ENCODE results near the gene S100A10. TPM values are rescaled to one million over a fixed set of nuclear protein-coding genes. Genes with fewer than 3 reads are reported as not detected.

S100A10 gene
- 2,226 to 2,594 TPM (median 2,422 TPM) in 5 replicates for total RNA-seq (2022; extraction: Qiagen RNA extraction)

DNA sequence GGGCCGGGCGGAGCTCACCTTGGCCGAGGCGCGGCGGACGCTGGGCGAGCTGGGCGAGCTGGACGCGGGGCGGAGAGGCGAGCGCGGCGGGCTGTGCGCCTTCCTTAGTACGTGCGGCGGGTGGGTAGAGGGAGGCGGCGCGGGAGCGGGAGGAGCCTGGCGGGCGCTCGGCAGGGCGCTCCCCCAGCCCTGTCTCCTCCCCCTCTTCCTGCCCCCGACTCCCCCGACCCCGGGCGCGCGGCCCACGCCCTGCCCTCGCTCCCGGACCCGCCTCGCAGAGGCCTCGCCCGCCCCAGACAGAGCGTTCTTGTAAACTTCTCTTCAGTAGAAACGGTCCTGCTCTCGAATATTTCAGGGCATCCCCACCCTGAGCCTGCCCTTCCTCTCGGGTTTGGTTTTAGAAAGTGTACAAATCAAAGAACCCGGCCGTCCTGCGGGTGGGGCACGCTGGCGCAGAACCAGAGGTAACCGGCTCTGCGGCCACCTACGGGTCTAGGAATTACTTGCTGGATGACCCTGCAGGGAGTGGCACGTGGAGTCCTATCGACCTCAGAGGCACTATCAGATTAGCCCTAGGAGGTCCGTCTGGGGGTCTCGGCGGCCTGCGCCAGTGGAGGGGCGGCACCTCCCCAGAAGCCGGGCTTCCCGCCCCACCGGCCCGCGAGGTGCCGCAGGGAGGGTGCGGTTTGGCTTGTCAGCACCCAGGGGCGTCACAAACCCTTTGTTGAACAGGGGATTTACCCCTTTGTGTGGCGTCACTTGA, at the start of gene S100A10:
TSS of gene S100A10 (minus strand) at position 126 of the 763 bp plus-strand sequence. CDS start 7,629 bp downstream, outside the sequence.

GRCh38 chr1:152036267-152037216, 42.9 kb upstream of the S100A10 start, which contains the start of gene S100A11:
Gene S100A11 (minus strand): TSS chr1:152037004. CDS start chr1:152036915, 89 bp downstream.

Other genes with a start within 250 kb of the S100A10 start
- gene MRPL9, start 230.4 kb downstream of the S100A10 start, total RNA-seq (2022; extraction: Qiagen RNA extraction) = 74.3 to 83.5 TPM (median 81.4 TPM) in 5 replicates
- gene TDRKH, start 203.4 kb downstream of the S100A10 start, total RNA-seq (2022; extraction: Qiagen RNA extraction) = 5.1 to 5.7 TPM (median 5.3 TPM) in 5 replicates
- gene LINGO4, start 188.4 kb downstream of the S100A10 start, total RNA-seq (2022; extraction: Qiagen RNA extraction) = not detected in 5 replicates
- gene RORC, start 162.1 kb downstream of the S100A10 start, total RNA-seq (2022; extraction: Qiagen RNA extraction) = 0.01 to 0.05 TPM (median 0.03 TPM) in 5 replicates
- gene C2CD4D, start 154.0 kb downstream of the S100A10 start, total RNA-seq (2022; extraction: Qiagen RNA extraction) = not detected in 5 replicates
- gene THEM5, start 140.1 kb downstream of the S100A10 start, total RNA-seq (2022; extraction: Qiagen RNA extraction) = 0.06 TPM in 1 of 5 replicates, not detected in the others
- 12.9 to 13.5 TPM (median 13.2 TPM) in 5 replicates for gene THEM4, start 84.3 kb downstream of the S100A10 start, total RNA-seq (2022; extraction: Qiagen RNA extraction)
- gene S100A11, start 43.1 kb upstream of the S100A10 start, total RNA-seq (2022; extraction: Qiagen RNA extraction) = 1,684 to 2,013 TPM (median 1,920 TPM) in 5 replicates
- not detected in 5 replicates for gene TCHHL1, start 95.2 kb upstream of the S100A10 start, total RNA-seq (2022; extraction: Qiagen RNA extraction)
- gene TCHH, start 121.6 kb upstream of the S100A10 start, total RNA-seq (2022; extraction: Qiagen RNA extraction) = 0.23 to 0.28 TPM (median 0.25 TPM) in 5 replicates
- gene RPTN, start 165.4 kb upstream of the S100A10 start, total RNA-seq (2022; extraction: Qiagen RNA extraction) = 0.02 TPM in 2 of 5 replicates, not detected in the others
- gene HRNR, start 230.3 kb upstream of the S100A10 start, total RNA-seq (2022; extraction: Qiagen RNA extraction) = 0.01 TPM in 2 of 5 replicates, not detected in the others